ENCODE measurements around the gene ENDOU. TPM values are rescaled to one million over a fixed set of nuclear protein-coding genes. Genes with fewer than 3 reads are reported as not detected.

The ENDOU gene
- total and polyA plus RNA-seq, 2 donors (not counting 1 experiment from before 2014, with no cell fraction given), result 0.09 to 0.17 TPM

DNA sequence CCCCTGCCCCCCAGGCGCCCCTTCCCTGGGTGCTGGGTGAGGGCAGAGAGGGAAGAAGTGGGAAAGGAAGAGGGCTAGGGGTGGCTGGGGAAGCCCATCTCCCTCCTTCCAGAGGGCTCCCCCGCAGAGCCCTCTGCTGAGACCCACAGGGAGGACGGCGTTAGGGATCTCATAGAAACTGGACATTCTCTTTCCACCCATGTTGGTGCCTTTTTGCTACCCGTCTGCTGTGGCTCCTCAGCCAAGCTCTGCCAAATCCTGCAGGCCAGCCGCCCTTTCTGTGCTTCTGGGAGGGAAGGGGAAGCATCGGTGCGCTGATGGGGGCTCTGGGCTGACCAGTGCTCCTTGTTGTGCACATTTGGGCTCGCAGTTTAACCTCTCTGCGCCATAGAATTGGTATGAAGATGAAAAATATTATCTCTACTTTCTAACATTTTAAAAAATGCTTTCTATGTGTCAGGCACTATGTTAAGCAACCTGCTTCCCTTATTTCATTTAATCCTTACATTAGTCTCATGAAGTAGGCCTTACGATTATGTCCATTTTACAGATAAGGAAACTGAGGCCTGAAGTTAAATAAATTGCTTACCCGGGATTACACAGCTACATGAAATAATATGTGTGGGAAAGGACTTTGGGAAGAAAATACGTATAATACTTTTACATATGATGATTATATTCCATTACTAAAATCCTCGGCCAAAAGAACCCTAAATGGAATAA is 48.7 kb upstream of the ENDOU start:
- peaks cover 13% of the 10 kb centered on the region for H3K4me1 ChIP-seq (ENCODE audit: control insufficient read depth, extremely low read depth, insufficient read depth, low read length)
- peak overlapping the region; percentile 52 to 65 (median 58) for H3K4me3 ChIP-seq (replicated peaks in 1 of 4; ENCODE audit: control extremely low read depth in 1 of 4, insufficient read depth in 1 of 4, low read depth in 3 of 4, low read length in 4 of 4)
- H3K79me2 ChIP-seq (ENCODE audit: control insufficient read depth, insufficient read depth, low read length), result no peaks in the 10 kb centered on the region
- peak overlapping the region; percentile 91 for H3K4me2 ChIP-seq (ENCODE audit: extremely low read depth, insufficient read depth, low read length)
- H3K36me3 ChIP-seq (ENCODE audit: control insufficient read depth, insufficient read depth, low read length), result no peaks in the 10 kb centered on the region
- H3K9ac ChIP-seq (ENCODE audit: insufficient read depth, low read length), result peak overlapping the region; percentile 58
- TF ChIP-seq EZH2 (IDR thresholded peaks at IDR 0.05; ENCODE audit: low read length, missing control alignments), result no peak
- TF ChIP-seq, protein P1, sequence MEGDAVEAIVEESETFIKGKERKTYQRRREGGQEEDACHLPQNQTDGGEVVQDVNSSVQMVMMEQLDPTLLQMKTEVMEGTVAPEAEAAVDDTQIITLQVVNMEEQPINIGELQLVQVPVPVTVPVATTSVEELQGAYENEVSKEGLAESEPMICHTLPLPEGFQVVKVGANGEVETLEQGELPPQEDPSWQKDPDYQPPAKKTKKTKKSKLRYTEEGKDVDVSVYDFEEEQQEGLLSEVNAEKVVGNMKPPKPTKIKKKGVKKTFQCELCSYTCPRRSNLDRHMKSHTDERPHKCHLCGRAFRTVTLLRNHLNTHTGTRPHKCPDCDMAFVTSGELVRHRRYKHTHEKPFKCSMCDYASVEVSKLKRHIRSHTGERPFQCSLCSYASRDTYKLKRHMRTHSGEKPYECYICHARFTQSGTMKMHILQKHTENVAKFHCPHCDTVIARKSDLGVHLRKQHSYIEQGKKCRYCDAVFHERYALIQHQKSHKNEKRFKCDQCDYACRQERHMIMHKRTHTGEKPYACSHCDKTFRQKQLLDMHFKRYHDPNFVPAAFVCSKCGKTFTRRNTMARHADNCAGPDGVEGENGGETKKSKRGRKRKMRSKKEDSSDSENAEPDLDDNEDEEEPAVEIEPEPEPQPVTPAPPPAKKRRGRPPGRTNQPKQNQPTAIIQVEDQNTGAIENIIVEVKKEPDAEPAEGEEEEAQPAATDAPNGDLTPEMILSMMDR (conservative IDR thresholded peaks at IDR 0.05 in 1 of 2, IDR thresholded peaks at IDR 0.05 in 1 of 2; ENCODE audit: low read depth in 1 of 2, low read length in 2 of 2), result no peak
- no peak for DNase-seq (ENCODE audit: low read depth in 2 of 2)
- peak overlapping the region; percentile 35 for H2AFZ ChIP-seq (ENCODE audit: low read length)
- H4K20me1 ChIP-seq (ENCODE audit: control insufficient read depth, extremely low read depth, insufficient read depth, low read length), result no peaks in the 10 kb centered on the region
- no peaks in the 10 kb centered on the region for H3K9me3 ChIP-seq (ENCODE audit: control insufficient read depth, insufficient read depth, low read depth, low read length)
- no peaks in the 10 kb centered on the region for H3K27me3 ChIP-seq (ENCODE audit: control insufficient read depth, insufficient read depth, low read length)
- no peak overlapping the region for H3K27ac ChIP-seq (ENCODE audit: insufficient read depth, low read length)

DNA sequence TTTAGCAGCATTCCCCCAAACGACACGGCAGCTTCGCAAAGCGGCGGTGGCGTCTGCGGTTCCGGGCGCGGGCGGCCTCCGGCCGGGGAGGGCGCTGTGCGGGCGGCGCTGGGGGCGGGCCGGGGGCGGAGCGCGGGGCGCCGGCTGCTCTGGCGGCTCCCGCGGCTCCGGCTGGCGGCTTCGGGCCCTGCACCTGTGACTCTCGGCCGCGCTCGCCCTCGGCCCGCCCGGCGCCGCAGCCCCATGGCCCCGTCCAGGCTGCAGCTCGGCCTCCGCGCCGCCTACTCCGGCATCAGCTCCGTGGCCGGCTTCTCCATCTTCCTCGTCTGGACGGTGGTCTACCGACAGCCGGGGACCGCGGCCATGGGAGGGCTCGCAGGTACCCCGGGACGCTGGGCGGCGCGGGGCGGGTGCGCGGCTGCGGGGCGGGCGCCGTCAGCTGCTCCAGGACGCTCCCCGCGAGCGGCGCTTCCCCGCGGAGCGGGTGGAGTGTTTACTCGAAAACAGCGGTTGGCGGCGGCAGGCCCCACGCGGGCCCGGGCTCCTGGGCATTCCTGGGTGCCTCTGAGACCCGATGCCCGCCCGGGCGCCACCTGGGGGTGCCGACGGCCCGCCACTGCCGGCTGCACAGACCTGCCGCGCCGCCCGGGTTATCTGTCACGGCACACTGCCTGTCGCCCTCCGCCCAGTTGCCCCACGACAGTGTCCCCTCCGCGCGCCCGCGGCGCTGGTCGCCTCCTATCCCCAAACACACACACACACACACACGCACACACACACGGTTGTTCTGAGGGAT is 48.0 kb upstream of the ENDOU start, which contains the start of gene SLC48A1:
SLC48A1 (plus strand) TSS at position 177 of the 796 bp plus-strand sequence; CDS start at position 244, 67 bp downstream.
- H3K9me3 ChIP-seq (ENCODE audit: control insufficient read depth, insufficient read depth, low read depth, low read length), result no peaks in the 10 kb centered on the region
- peak within 1 kb of the TSS; percentile 52 to 65 (median 60) for H3K4me3 ChIP-seq (replicated peaks in 1 of 4; ENCODE audit: control extremely low read depth in 1 of 4, insufficient read depth in 1 of 4, low read depth in 3 of 4, low read length in 4 of 4)
- peak within 1 kb of the TSS; percentile 71 for H2AFZ ChIP-seq (ENCODE audit: low read length)
- no peaks in the 10 kb centered on the region for H3K27me3 ChIP-seq (ENCODE audit: control insufficient read depth, insufficient read depth, low read length)
- H3K4me1 ChIP-seq (ENCODE audit: control insufficient read depth, extremely low read depth, insufficient read depth, low read length), result peaks cover 13% of the 10 kb centered on the region
- H3K79me2 ChIP-seq (ENCODE audit: control insufficient read depth, insufficient read depth, low read length), result no peaks in the 10 kb centered on the region
- H3K4me2 ChIP-seq (ENCODE audit: extremely low read depth, insufficient read depth, low read length), result peak within 1 kb of the TSS; percentile 91
- no peaks in the 10 kb centered on the region for H3K36me3 ChIP-seq (ENCODE audit: control insufficient read depth, insufficient read depth, low read length)
- TF ChIP-seq, protein P1 (conservative IDR thresholded peaks at IDR 0.05 in 1 of 2, IDR thresholded peaks at IDR 0.05 in 1 of 2; ENCODE audit: low read depth in 1 of 2, low read length in 2 of 2), result peak; percentile 5 to 17
- TF ChIP-seq EZH2 (IDR thresholded peaks at IDR 0.05; ENCODE audit: low read length, missing control alignments), result no peak
- peak; percentile 41 to 52 for DNase-seq (ENCODE audit: low read depth in 2 of 2)
- H4K20me1 ChIP-seq (ENCODE audit: control insufficient read depth, extremely low read depth, insufficient read depth, low read length), result no peaks in the 10 kb centered on the region
- H3K27ac ChIP-seq (ENCODE audit: insufficient read depth, low read length), result no peak within 1 kb of the TSS
- peak within 1 kb of the TSS; percentile 58 for H3K9ac ChIP-seq (ENCODE audit: insufficient read depth, low read length)

DNA sequence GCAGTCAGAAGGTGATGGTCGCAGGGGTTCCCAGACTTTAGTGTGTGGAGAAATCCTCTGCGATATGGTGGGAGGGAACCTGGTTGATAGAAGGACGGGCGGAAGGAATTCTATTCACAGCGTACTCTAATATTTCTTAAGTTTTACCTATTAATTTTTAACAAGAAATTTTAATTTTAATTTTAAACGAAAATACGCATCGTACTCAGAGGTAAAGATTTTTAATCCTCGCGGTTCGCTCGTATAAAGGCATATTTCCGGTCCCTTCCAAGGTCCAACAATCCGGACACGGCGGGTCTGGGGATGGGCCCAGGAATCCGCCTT is 47.4 kb upstream of the ENDOU start:
- no peaks in the 10 kb centered on the region for H4K20me1 ChIP-seq (ENCODE audit: control insufficient read depth, extremely low read depth, insufficient read depth, low read length)
- DNase-seq (ENCODE audit: low read depth in 2 of 2), result no peak
- H3K4me3 ChIP-seq (replicated peaks in 1 of 4; ENCODE audit: control extremely low read depth in 1 of 4, insufficient read depth in 1 of 4, low read depth in 3 of 4, low read length in 4 of 4), result peak overlapping the region; percentile 38 to 65 (median 48)
- H2AFZ ChIP-seq (ENCODE audit: low read length), result peak overlapping the region; percentile 71
- no peak overlapping the region for H3K9ac ChIP-seq (ENCODE audit: insufficient read depth, low read length)
- H3K36me3 ChIP-seq (ENCODE audit: control insufficient read depth, insufficient read depth, low read length), result no peaks in the 10 kb centered on the region
- H3K27ac ChIP-seq (ENCODE audit: insufficient read depth, low read length), result no peak overlapping the region
- H3K27me3 ChIP-seq (ENCODE audit: control insufficient read depth, insufficient read depth, low read length), result no peaks in the 10 kb centered on the region
- peak overlapping the region; percentile 81 for H3K4me2 ChIP-seq (ENCODE audit: extremely low read depth, insufficient read depth, low read length)
- H3K9me3 ChIP-seq (ENCODE audit: control insufficient read depth, insufficient read depth, low read depth, low read length), result no peaks in the 10 kb centered on the region
- no peaks in the 10 kb centered on the region for H3K79me2 ChIP-seq (ENCODE audit: control insufficient read depth, insufficient read depth, low read length)
- TF ChIP-seq, protein P1 (conservative IDR thresholded peaks at IDR 0.05 in 1 of 2, IDR thresholded peaks at IDR 0.05 in 1 of 2; ENCODE audit: low read depth in 1 of 2, low read length in 2 of 2), result no peak
- no peak for TF ChIP-seq EZH2 (IDR thresholded peaks at IDR 0.05; ENCODE audit: low read length, missing control alignments)
- H3K4me1 ChIP-seq (ENCODE audit: control insufficient read depth, extremely low read depth, insufficient read depth, low read length), result peaks cover 13% of the 10 kb centered on the region
